Fibroblast of the conjunctiva (primary cell): ENCODE data around the gene LRP8.
"Not testable (repeated sequence)": the region's sequence is repeated elsewhere in the genome, so short reads cannot be mapped to it uniquely, and the experiment has no call there.

Source experiments
- DNase-seq: peaks from one replicate; pipeline ENCODE4 v3.0.0-alpha.2; 2010; ENCODE audit warnings: low read depth

Gene LRP8

DNA sequence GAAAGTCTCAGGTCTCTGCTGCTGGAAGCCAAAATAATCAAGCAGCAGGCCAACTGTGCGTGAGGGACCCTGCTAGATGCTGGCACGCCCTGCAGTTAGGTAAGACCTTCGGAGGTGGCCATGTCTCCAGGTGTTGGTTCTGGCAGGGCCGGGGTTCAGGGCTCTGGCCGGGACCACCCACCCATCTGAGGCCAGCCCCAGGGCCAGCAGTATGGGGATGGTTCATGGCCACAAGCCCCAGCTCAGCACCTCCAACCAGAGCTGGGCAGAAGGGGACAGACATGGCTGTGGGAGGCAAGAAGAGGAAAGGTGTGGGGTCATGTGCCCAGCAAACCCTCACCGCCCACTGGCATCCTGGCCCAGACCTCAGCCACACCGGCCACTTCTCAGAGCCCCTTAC is 23.3 kb downstream of the LRP8 start:
- no peak for DNase-seq

DNA sequence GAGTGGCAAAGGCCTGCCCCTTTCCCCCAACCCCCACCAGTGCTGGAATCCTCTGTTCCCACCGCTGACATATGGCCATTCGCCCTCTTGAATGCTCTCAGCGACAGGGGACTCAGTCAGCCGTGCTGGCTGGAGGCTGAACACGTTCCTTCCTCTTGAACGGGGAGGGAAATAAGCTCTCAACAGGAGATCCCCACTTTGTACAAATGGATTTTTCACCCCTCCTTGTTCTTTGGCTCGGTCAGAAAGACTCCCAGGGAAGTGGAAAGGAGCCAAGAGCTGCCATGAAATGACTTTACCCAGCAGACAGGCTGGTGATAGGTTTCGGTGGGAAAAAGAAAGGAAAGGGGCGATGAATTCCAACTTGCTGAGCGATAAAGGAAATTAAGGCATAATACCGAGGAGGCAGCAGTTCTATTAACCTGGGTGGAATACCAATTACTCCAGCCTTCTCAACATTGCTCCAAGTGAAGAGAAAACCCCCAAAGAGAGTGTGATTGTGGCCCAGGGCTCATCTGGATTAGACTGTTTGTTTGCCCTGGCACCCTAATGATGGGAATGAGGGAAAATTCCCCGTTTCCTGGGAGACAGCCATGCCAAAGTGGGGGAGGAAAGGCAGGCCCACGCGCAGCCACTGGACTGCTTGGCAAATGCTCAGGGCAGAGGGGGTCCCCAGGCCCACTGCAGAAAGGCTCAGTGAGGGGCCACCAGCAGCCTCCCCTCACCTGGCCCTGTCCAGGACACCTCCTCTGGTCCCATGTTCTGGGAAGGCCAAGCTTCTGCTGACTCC is 23.9 kb downstream of the LRP8 start:
- DNase-seq, result no peak

DNA sequence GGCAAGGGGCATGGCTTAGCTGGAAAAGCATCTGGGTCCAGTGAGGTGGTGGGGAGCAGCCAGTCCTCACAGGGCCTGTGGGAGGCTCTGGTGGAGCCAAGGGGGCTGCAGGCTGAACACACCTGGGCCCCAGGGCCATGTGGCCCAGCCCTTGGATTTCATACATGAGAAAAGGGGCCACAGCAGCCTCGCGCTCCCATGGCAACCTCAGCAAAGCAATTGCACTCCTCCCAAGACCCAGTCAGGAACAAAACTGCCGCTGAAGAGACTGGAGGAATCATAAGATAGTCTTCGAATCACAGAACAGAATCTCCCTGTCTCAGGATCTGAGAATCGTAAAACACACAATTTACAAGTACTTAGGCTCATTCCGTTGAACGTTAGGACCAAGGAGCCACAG is 24.6 kb downstream of the LRP8 start:
- no peak for DNase-seq

DNA sequence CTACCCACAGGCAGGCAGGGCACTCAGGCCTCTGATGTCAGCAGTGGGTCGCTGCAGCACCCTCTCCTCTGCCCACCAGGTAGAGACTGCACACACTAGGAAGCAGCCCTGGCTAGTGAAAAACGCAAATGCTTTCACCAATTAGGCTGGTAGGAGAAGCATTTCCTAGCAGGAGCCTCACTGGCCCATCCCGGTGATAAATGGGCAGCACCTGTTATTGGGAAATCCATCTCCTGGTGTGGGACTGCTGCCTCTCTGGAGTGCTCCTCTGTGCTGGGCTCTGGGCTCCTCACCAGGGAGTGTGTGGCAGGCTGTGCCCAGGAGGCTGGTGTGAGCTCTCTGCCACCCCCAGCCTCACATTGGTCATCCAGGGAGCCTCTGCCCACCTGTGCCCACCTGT is 28.6 kb downstream of the LRP8 start:
- no peak for DNase-seq

DNA sequence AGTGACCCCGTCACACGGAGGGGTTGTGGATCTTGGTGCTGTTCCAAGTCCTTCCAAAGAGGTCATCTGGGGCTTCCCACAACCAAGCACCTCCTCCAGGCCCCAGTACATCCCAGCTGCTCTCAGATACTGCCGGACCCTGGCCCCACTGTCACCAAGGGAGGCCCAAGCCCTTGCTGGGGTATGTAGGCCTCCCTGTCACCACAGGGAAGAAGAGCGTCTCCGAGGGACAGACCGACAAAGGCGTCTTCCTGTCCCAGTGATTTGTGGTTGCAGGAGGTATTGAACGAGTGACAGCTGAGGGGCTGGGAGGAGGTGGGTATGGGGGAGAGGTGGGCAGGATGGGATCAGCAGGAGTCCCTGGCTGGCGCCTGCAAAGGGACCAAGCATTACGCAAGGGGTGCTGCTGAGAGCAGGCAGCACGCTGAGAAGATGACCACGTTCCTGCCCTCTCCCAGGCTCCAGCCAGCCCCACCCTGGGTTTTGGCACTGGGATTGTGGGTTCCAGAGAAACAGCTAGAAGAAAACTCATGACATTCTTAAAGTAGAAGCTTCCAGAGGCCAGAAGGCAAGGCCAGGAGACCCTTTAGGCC is 29.7 kb downstream of the LRP8 start:
- no peak for DNase-seq

DNA sequence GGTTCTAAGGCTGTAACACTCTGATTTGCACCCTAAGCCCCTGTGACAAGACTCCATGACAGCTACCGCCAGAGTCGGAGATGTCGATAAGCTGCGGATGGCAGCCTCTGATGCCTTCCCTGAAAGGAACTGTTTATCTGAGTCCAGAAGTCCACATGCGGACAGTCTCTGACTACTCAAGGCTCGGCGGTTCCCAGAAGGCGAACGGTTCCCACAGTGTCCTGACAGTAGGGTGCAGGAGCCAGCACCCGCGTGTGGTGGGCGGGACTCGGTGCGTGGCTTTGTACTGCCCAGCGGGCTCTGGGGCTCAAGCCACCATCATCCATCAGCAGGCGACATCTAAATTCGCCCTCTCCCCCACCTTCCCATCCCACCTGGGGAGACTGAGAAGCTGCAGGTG is 30.7 kb downstream of the LRP8 start:
- no peak for DNase-seq

DNA sequence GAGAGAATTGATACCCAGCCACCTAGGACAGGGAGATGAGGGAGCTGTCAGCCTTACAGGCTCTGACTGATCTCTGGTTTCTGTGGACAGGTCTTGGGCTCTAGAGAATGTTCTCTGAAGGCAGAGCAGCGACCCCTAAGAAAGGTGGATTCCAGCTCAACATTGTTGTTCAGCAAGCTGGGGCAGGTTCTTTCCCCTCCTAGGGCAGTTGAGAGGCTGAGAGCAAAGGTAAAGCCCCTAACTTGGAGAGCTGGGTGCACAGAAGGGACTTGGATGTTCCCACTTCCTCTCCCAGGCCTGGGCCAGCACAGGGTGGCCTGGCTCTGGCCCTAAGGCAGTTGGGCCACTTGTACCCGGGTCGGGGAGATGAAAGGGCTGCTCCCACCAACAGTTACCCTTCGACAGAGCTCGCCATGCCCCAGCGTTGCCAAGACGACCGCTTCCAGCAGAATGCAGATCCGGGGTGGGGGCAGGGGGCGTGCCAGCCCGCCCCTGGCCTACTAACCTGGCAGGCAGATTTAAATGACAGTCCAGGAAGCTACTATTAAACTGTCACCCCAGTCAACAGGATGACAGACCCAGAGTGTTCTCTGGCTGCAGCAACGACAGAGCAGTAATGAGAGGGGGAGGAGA is 31.6 kb downstream of the LRP8 start:
- DNase-seq, result no peak

DNA sequence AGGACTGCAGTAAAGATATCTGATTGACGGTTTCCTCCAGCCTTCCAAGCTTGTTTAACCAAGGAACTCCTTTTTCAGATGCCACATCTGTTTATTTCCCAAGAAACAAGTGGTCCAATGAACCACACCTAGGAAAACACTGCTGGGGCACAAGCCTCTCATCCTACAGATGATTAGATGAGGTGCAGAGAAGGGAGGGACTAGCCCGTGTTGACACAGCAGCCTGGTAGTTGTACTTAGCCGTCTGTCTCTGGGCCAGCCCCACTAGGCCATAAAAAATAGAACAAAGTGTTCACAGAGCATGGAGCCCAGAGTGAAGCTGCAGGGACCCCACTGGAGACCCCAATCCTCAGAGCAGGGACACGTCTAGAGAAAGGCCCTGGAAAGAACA is 32.1 kb downstream of the LRP8 start:
- no peak for DNase-seq

DNA sequence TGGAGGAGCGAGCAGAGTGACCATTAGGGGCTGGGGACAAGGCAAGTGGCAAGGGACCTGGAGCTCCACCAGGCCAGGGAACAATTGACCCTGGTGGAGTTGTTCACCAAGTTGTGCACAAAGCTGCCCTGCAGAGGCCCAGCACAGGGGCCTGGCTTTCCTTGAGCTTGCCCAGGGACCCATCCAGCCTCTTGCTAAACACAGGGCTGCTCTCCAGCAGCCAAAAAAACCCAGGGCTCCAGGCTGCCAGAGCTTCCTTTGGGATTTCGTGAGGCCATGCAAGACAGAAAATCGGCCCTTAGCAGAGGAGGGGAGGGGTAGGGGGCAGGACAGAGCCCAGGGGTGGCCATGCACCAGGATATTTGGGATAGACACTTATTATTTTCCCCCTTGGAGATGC is 32.6 kb downstream of the LRP8 start:
- DNase-seq, result no peak

DNA sequence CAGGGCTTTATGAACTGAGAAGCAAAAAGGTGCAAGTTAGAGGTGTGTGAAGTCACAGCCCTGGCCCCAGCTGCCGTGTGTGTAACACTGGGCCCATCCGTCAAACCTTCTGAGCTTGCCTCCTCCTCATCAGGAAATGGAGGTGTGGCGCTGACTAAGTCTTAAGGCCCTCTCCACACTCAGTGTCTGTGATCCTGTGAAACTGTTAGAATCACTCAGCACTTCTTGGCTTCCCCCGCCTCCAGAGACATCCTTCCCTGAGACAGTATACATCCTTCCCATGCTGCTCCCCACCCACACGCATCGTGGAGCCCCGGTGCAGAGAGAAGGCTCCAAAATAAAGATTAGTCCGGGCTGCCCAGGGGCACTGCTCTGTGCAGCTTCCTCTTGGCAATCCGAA is 33.3 kb downstream of the LRP8 start:
- no peak for DNase-seq

DNA sequence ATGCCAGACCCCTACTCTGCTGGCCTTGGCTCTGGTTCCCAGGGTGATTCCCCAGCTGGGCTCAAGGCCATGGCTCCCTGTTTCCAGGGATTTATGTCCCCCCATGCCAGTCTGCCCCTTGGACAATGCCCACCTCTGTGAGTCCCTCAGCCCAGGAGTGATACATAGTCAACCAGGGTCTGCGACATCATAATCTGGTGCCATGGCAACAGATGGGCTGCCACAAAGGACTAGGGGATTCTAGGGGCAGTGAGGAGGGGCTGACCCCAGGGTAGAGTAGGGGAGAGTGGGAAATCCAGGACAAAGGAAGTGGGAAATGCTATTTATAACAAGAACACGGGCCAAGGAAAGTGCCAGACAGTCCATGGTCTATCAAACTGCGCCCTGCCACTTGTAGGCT is 33.8 kb downstream of the LRP8 start:
- no peak for DNase-seq

DNA sequence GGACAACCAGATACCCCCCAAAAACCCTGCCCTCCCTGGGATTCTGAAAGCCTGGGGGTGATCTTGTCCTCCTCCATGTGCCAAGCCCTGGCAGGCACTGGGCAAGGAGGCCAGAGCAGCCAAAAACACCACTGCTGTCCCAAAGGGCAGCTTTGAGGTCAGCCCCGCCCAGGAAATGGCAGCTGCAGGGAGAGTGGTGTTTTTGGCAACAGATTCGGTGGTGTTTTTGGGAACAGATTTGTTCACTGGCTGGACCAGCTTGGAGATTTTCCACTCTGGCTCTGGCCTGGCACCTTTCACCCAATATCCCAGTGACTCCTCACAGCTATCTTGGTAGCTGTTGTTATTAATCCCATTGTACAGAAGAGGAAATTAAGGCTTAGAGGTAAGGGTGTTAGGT is 34.7 kb downstream of the LRP8 start:
- DNase-seq, result no peak

DNA sequence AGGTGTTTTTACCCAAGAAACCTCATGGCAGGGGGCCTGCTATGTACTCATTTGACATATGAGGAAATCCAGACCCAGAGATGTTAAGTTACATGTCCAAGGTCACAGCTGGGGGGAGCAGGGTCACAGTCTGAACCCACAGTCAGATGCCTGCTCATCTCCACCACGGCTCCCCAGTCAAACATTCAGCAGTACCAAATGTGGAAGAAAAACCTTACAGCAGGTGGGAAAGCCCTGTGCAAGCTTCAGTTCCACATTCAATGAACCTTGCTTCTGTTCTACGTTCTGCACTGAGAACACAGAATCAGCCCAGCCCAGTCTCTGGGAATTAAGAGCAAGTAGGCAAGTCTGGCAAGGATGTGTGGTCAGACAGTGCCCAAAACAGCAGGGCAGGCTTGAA is 35.2 kb downstream of the LRP8 start:
- no peak for DNase-seq

DNA sequence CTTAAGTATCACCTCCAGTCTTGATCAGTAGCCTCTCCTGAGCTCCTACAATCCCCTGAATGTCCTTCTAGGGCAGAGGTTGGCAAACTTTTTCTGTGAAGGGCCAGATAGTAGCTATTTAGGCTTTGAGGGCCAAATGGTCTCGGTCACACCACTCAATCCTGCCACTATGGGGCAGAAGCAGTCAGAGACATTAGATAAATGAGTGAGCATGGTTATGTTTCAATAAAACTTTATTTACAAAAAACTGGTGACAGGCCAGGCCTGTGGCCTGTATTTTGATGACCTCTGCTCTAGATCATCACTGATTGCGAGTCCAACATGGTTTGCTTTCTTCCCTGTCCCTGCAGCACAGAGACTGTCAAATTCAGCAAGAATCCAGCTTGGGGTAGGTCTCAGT is 36.3 kb downstream of the LRP8 start:
- no peak for DNase-seq

DNA sequence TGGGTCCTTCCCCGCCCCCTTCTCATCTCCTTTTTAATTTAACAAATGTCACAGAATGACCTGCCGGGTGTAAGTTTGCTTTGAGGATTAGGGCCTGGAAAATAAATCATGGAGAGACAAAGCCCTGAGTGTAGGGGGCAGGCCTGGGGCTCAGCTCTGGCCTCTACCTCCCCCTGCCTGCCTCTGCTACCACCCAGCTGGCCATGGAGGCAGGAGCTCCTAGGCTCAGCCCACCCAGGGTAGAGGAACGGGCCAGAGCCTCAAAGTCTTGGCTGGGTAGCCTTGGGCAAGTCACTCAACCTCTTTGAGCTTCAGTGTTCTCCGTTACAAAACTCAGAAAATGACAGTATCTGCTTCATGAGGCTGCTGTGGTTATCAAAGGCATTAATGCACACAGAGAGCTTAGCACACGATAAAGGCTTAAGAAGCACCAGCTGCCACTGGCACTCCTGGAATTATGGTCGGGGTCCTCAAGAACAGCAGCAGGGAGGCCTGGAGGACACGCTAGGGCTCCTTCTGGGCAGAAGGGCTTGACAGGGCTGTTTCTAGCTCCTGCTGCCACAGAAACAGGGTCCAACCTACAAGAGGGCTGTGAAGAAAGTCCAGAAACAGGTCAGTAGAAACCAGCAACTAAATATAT is 39.0 kb downstream of the LRP8 start:
- DNase-seq, result no peak

DNA sequence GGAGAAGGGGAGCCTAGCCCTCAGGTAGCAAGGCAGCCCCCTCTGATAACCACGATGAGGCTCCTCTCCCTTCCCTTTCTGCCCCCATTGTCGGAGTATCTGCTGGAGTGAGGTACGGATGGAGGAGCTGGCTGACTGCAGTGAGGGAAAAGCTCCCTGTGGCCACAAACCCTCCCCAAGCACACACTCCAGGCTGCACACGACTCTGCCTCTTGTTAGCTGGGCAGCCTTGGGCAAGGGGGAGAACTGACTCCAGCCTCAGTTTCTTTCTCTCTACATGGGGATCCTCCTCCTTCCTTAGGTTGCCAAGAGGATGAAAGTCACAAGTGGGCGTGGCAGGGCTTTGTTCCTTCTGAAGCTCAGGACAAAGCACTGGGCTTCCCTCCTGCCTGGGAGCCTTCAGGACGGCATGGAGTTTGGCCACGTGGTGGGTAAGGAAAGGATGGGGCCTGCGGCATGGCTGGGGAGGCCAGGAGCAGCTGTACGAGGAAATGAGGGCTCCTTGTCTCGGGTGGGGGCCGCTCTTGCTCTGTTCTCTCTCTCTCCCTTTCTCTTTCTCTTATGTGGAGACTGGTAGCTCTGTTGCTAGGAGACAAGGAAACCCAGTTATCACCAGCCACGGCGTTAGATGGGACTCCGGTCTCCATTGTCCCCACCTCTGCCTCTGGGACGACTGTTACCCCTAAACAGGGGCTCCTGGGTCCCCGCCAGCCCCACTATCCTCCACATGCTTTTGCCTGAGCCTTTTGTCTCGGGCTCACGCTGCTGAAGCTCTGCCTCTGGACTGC is 39.7 kb downstream of the LRP8 start:
- no peak for DNase-seq

DNA sequence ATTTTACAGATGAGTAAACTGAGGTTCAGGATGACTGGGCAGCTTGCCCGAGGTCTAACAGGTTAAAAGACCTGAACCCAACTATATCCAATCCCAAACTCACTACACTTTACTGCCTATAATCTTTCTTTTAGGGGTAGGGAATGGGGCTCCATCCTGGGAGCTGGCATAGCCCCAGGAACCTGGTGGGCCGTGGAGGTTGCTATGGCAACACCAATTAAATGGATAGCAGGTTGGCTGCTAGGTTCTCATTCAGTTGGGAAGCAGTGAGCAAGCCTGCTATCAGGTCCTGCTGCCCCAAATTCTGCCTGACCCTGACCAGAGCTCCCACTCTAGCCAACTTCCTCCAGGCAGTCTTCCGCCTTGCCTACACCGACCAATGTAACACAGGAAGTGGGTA is 40.9 kb downstream of the LRP8 start:
- no peak for DNase-seq

DNA sequence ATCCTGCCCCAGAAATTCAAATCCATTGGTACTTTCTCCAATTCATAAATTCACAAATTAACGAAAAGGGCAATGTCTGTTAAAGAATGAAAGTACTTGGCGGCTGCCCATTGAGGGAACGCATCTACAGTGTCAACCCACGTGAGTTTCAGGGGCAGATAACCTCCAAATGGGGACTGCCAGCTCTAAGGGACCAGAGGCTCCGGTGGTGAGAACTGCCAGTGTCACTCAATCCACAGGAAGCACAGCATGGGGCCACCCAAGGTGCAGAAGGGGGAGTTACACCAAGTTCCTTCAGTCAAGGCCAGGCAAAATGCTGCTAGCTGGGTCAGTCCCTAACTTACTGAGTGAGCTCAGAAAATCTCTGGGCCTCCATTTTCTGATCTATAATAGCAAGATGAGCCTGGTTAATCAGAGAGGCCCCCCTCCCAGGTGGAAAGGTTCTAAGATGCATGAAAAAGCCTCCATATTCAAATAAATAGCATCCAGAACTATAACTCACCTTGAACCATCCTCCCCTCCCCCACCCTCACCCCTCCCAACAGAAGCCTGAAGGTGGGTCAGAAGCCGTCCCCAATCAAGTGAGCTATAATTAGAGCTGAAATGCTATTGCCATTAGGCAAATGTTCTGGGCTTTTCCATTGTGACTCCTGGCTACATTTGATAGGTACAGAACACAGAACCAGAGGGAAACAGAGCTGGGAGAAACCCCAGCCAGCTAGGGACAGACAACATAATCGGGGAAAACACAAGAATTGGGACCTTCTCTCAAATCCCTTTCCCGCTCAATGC is 41.7 kb downstream of the LRP8 start:
- no peak for DNase-seq

DNA sequence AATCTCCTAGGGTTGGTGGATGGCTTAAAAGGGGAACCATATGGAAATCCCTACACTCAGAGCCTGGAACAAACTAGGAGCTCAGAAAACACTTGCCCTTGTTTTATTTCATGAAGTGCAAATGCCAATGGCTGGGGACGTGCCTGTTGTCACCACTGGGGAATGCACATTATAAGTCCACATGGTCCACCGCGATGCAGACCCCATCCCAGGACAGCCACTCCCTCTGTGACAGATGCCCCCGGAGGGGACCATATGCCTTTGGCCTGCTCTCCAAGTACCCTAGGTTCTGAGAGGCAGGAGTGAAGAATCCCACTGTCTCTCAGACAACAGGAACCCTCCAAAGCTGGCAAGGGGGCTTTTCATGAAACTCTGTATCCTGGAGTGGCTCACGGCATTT is 42.3 kb downstream of the LRP8 start:
- no peak for DNase-seq

DNA sequence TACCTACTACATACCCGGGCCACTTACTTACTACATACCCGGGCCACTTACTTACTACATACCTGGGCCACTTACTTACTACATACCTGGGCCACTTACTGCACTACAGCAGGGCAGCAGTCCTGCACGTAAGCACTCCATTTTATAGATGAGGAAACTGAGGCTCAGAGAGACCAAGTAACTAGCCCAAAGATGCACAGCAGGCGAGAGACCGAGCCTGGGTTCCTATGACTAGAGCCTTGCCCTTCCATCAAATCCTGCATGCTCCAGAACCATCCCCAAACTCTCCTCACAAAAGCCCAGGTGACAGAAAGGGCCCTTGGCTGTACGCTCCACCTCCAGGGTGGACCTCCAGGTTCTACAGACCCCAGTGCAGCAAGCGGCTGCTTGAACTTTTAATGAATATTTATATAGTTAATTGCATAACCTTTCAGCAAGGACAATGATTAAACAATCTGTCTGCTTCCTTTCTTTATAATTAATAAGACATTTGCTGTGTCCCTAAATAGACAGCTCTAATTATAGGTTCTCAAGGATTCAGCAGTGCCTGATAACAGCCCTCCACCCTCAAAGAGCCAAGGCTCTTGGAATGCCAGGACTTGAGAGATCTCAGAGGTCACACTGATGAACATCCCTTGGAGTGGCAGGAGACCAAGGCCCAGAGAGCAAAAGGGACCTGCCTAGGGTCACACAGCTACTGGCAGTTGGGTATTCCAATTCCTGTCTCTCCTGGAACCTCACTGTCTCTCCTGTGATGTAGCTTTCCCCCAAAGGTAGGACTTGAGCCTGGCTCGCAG is 43.4 kb downstream of the LRP8 start:
- DNase-seq, result no peak

DNA sequence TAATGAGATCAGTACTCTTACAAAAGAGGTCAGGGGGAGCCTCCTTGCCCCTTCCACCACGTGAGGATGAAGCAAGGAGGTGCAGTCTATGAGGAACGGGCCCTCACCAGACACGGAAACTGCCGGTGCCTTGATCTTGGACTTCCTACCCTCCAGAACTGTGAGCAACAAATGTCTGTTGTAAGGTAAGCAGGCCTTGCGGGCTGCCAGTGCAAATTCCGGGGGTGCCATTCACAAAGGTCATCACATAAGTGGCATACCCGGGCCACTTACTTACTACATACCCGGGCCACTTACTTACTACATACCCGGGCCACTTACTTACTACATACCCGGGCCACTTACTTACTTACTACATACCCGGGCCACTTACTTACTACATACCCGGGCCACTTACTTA is 44.7 kb downstream of the LRP8 start:
- DNase-seq, result not testable (repeated sequence)
